K562 (cell line): Measurements from ENCODE around the gene HHATL. TPM values are rescaled to one million over a fixed set of nuclear protein-coding genes. Genes with fewer than 3 reads are reported as not detected.

Source experiments
- ATAC-seq: fragments of 200-7000 bp; cut with Tn5 transposase; 3 replicates; pipeline ENCODE4 v1.9.1; 2020; ENCODE audit warnings: moderate library complexity
- BruUV-seq: library from RNA; stranded (reverse); fragments of 400-500 nt; replicated peaks from 2 replicates; lab custom pipeline; 2021; lab: Mats Ljungman, UMichigan
- CTCF ChIA-PET: fragments of 300-600 bp; formaldehyde crosslinking; extraction: SDS; loops from one replicate; lab custom pipeline; 2021; ENCODE audit warnings: low intra/inter-chr PET ratio; lab: Yijun Ruan, JAX
- POLR2A ChIA-PET: fragments of 300-600, 350-650 bp; sonication (Branson Sonifier 250); formaldehyde crosslinking; extraction: SDS; loops from one replicate; lab custom pipeline; 2021; ENCODE audit warnings: antibody characterized with exemption, inconsistent platforms; lab: Yijun Ruan, JAX
- DNase-seq, 4 experiments: peaks; one replicate each; pipeline versions ENCODE4 v3.0.0 to v3.0.0-alpha.2; 2011 to 2018; ENCODE audit warnings: low spot score in 3 of 4, mixed read lengths in 3 of 4; ENCODE audit errors: extremely low read depth in 1 of 4
- FAIRE-seq: peaks from 2 replicates; lab custom pipeline; 2011; peaks lifted over from hg19 to GRCh38; lab: Jason Lieb, UNC
- H2AFZ ChIP-seq: 2 replicates; pipeline ENCODE4 v1.6.0; 2011; ENCODE audit warnings: low read depth, low read length, control low read depth, inconsistent platforms
- H3K27ac ChIP-seq: fragments of 200-600 bp; 3 replicates; pipeline ENCODE4 v1.8.0; 2011; ENCODE audit warnings: low read depth, mild to moderate bottlenecking, control low read depth, inconsistent platforms, low read length, moderate library complexity, mixed read lengths; ENCODE audit errors: extremely low read depth
- H3K27me3 ChIP-seq, 2 experiments: fragments of 300-600 bp in 1 of 2; 2 replicates in 1 of 2; 3 replicates in 1 of 2; pipeline versions ENCODE4 v1.6.0 to v1.8.0; 2011; ENCODE audit warnings: inconsistent platforms in 2 of 2, low read length in 2 of 2, mild to moderate bottlenecking in 1 of 2, mixed read lengths in 1 of 2, moderate library complexity in 1 of 2; ENCODE audit not compliant: control insufficient read depth in 2 of 2, insufficient read depth in 2 of 2
- H3K36me3 ChIP-seq: fragments of 300-600 bp; 3 replicates; pipeline ENCODE4 v1.8.0; 2011; ENCODE audit warnings: mild to moderate bottlenecking, low read length, inconsistent platforms; ENCODE audit not compliant: control insufficient read depth, insufficient read depth
- H3K4me1 ChIP-seq, 2 experiments: fragments of 200-600 bp in 1 of 2; replicated peaks in 1 of 2; 2 replicates in 1 of 2; 3 replicates in 1 of 2; pipeline versions ENCODE4 v1.5.1 to v1.8.0; 2011; ENCODE audit warnings: inconsistent platforms in 2 of 2, low read length in 2 of 2, mild to moderate bottlenecking in 1 of 2, mixed read lengths in 1 of 2, moderate library complexity in 1 of 2; ENCODE audit not compliant: control insufficient read depth in 2 of 2, insufficient read depth in 2 of 2
- H3K4me2 ChIP-seq: 2 replicates; pipeline ENCODE4 v1.6.1; 2011; ENCODE audit warnings: low read length, control low read depth, inconsistent platforms, mixed read lengths; ENCODE audit not compliant: insufficient read depth
- H3K4me3 ChIP-seq: fragments of 200-600 bp; sonication (generic), shearing (Covaris generic); 2 replicates; pipeline ENCODE4 v1.5.1; 2016; ENCODE audit warnings: control low read depth, inconsistent platforms
- H3K79me2 ChIP-seq: fragments of 200-600 bp; 3 replicates; pipeline ENCODE4 v1.8.0; 2011; ENCODE audit warnings: low read length, inconsistent platforms; ENCODE audit not compliant: control insufficient read depth, insufficient read depth
- H3K9ac ChIP-seq, 2 experiments: 2 replicates each; pipeline versions ENCODE4 v1.6.0 to v1.6.1; 2011; ENCODE audit warnings: low read depth in 2 of 2, low read length in 2 of 2, control low read depth in 1 of 2, inconsistent platforms in 1 of 2, mild to moderate bottlenecking in 1 of 2, mixed read lengths in 1 of 2; ENCODE audit not compliant: insufficient read depth in 1 of 2
- H3K9me1 ChIP-seq: one replicate; pipeline ENCODE4 v1.6.0; 2011; ENCODE audit warnings: inconsistent platforms, mild to moderate bottlenecking, low read length, moderate library complexity; ENCODE audit not compliant: control insufficient read depth, insufficient read depth
- H3K9me3 ChIP-seq: replicated peaks from 2 replicates; pipeline ENCODE4 v1.5.1; 2011; ENCODE audit warnings: low read depth, low read length, inconsistent platforms; ENCODE audit not compliant: control insufficient read depth, insufficient read depth
- H4K20me1 ChIP-seq: replicated peaks from 2 replicates; pipeline ENCODE4 v1.6.1; 2011; ENCODE audit warnings: low read length, inconsistent platforms, mixed read lengths; ENCODE audit not compliant: control insufficient read depth, insufficient read depth
- LEF1 ChIP-seq: fragments of 450-650 bp; IDR thresholded peaks from 2 replicates; pipeline ENCODE4 v1.6.1; 2016; ENCODE audit warnings: mild to moderate bottlenecking
- MCM3 ChIP-seq: fragments of 450-650 bp; IDR thresholded peaks from 2 replicates; pipeline ENCODE4 v1.6.1; 2016
- NCOA1 ChIP-seq: fragments of 450-650 bp; IDR thresholded peaks from 2 replicates; pipeline ENCODE4 v1.6.1; 2016; ENCODE audit warnings: low read depth
- RBM34 ChIP-seq: fragments of 200-400 bp; formaldehyde crosslinking; IDR thresholded peaks from 2 replicates; pipeline ENCODE4 v1.6.1; 2018; ENCODE audit warnings: low read length, borderline replicate concordance; ENCODE audit not compliant: insufficient read depth
- XRCC3 ChIP-seq: fragments of 450-650 bp; IDR thresholded peaks from 2 replicates; pipeline ENCODE4 v1.6.1; 2017; ENCODE audit warnings: mild to moderate bottlenecking, moderate library complexity
- ZNF384 ChIP-seq: IDR thresholded peaks from 2 replicates; pipeline ENCODE4 v1.6.1; 2012; ENCODE audit warnings: low read depth, low read length, improper control_type of control experiment
- WGBS: fragments of 100-300 bp; shearing (Covaris generic); methylation state at CpG from one replicate; pipeline ENCODE4 v1.1.6; 2016; ENCODE audit warnings: low coverage, mixed read lengths; ENCODE audit not compliant: insufficient coverage; ENCODE audit errors: missing lambda C conversion rate; 5-methylcytosine and 5-hydroxymethylcytosine counted together
- in situ Hi-C: fragments of 300-500 bp; cut with MboI; formaldehyde crosslinking; loops from 4 replicates; pipeline ENCODE4 v1.15.0; 2018; ENCODE audit warnings: inconsistent platforms, mixed read lengths
- intact Hi-C: fragments of 100-400 bp; cut with micrococcal nuclease; formaldehyde crosslinking; loops from 2 replicates; pipeline ENCODE4 v1.14.2; 2022
- polyA plus RNA-seq, 8 experiments: library from polyadenylated mRNA; depleted of rRNA in 4 of 8; stranded (reverse) in 5 of 8; unstranded in 3 of 8; fragments of >200 nt; fragmentation: Nextera tagmentation in 2 of 8; fragmentation: Illumina TruSeq in 1 of 8; extraction: Ambion mirVana in 2 of 8; extraction: Trizol in 1 of 8; gene quantifications; 2 replicates each; pipeline versions ENCODE4 v1.2.1 to v1.2.3, GENCODE V29; 2011 to 2014; ENCODE audit warnings: inconsistent platforms in 1 of 8, missing spikeins in 1 of 8
- total RNA-seq, 7 experiments: library from RNA; depleted of rRNA in 6 of 7; stranded (reverse); fragments of >200 nt in 6 of 7; fragmentation: Illumina TruSeq in 2 of 7; extraction: Trizol in 2 of 7; gene quantifications; 2 replicates each; pipeline versions ENCODE4 v1.2.1 to v1.2.3, GENCODE V29; 2011 to 2021; ENCODE audit warnings: low replicate concordance in 1 of 7

Gene HHATL
- total and polyA plus RNA-seq, 9 of the 15 experiments (the other 6 are each of a cell fraction or from before 2014, with no cell fraction given): not detected

GRCh38 chr3:42709621-42710020 is 7.0 kb upstream of the HHATL start:
- no TSS peak for BruUV-seq
- no peaks in the 10 kb centered on the region for H3K79me2 ChIP-seq
- H4K20me1 ChIP-seq: peaks cover 8% of the 10 kb centered on the region; the same call in 1 of the 2 replicates
- H3K9me1 ChIP-seq: no peaks in the 10 kb centered on the region
- intact Hi-C loops: no loop called here
- H3K36me3 ChIP-seq: no peaks in the 10 kb centered on the region
- TF ChIP-seq LEF1 (no peak), MCM3 (no peak), ZNF384 (no peak), RBM34 (no peak)
- TF ChIP-seq, all 486 proteins: peak for 0
- 0 out of 5 replicates have a peak, but pooled peaks cover 0 to 4% of the 10 kb centered on the region in 2 experiments for H3K4me1 ChIP-seq
- no peak overlapping the region for H3K4me3 ChIP-seq
- H3K4me2 ChIP-seq: no peak overlapping the region
- H3K9ac ChIP-seq: no peak overlapping the region
- H3K9me3 ChIP-seq: no peaks in the 10 kb centered on the region
- FAIRE-seq: no peak
- H2AFZ ChIP-seq: no peak overlapping the region
- no peak for DNase-seq
- under 1% methylated on average over 10 of the region's 10 CpGs for WGBS
- H3K27me3 ChIP-seq: peaks cover 37 to 70% of the 10 kb centered on the region in 2 experiments
- H3K27ac ChIP-seq: no peak overlapping the region
- CTCF ChIA-PET: no interaction called here
- no peak for ATAC-seq
- in situ Hi-C loops: no loop called here
- POLR2A ChIA-PET: interaction anchor here (0.6 to 1.4 kb wide), 3 partner anchors 33 to 49 kb away, joined by 3 read pairs; no protein-coding TSS in a partner anchor

GRCh38 chr3:42708611-42709151 is 6.1 kb upstream of the HHATL start:
- no peak overlapping the region for H3K27ac ChIP-seq
- 0 out of 4 replicates have a peak overlapping the region, but pooled peaks of 1 of the 2 experiments have one; percentile 32 for H3K9ac ChIP-seq
- no peaks in the 10 kb centered on the region for H3K79me2 ChIP-seq
- H3K36me3 ChIP-seq: no peaks in the 10 kb centered on the region
- intact Hi-C loops (no loop called here), in situ Hi-C loops (no loop called here)
- FAIRE-seq (no peak), ATAC-seq (no peak), DNase-seq (no peak)
- POLR2A ChIA-PET: no interaction called here
- no peak overlapping the region for H3K4me2 ChIP-seq
- H3K9me3 ChIP-seq: no peaks in the 10 kb centered on the region
- 0 out of 5 replicates have a peak, but pooled peaks cover 0 to 4% of the 10 kb centered on the region in 2 experiments for H3K4me1 ChIP-seq
- no peak for TF ChIP-seq XRCC3
- no peak for TF ChIP-seq NCOA1
- no peak overlapping the region for H3K4me3 ChIP-seq
- peaks cover 10% of the 10 kb centered on the region; the same call in 1 of the 2 replicates for H4K20me1 ChIP-seq
- H2AFZ ChIP-seq: no peak overlapping the region
- 0% methylated on average over 10 of the region's 10 CpGs for WGBS
- H3K9me1 ChIP-seq: no peaks in the 10 kb centered on the region
- peaks cover 30 to 66% of the 10 kb centered on the region in 2 experiments for H3K27me3 ChIP-seq
- no TSS peak for BruUV-seq
- CTCF ChIA-PET: no interaction called here
